ENCODE data around the gene ZNF524.

- no peak for TF ChIP-seq CTCF (IDR thresholded peaks at IDR 0.05; ENCODE audit: insufficient read depth, low read depth, low read length)
- TF ChIP-seq EZH2 (IDR thresholded peaks at IDR 0.05; ENCODE audit: insufficient read depth, low read length) = no peak
These were observed 6.7 kb downstream of the ZNF524 start for GRCh38 chr19:55606817-55607216.
